ENCODE measurements around the gene CTRB1. TPM values are rescaled to one million over a fixed set of nuclear protein-coding genes. Genes with fewer than 3 reads are reported as not detected.

Gene CTRB1
- total and polyA plus RNA-seq, 2 of the 13 experiments (the other 11 are each of a cell fraction or from before 2014, with no cell fraction given), result not detected

DNA sequence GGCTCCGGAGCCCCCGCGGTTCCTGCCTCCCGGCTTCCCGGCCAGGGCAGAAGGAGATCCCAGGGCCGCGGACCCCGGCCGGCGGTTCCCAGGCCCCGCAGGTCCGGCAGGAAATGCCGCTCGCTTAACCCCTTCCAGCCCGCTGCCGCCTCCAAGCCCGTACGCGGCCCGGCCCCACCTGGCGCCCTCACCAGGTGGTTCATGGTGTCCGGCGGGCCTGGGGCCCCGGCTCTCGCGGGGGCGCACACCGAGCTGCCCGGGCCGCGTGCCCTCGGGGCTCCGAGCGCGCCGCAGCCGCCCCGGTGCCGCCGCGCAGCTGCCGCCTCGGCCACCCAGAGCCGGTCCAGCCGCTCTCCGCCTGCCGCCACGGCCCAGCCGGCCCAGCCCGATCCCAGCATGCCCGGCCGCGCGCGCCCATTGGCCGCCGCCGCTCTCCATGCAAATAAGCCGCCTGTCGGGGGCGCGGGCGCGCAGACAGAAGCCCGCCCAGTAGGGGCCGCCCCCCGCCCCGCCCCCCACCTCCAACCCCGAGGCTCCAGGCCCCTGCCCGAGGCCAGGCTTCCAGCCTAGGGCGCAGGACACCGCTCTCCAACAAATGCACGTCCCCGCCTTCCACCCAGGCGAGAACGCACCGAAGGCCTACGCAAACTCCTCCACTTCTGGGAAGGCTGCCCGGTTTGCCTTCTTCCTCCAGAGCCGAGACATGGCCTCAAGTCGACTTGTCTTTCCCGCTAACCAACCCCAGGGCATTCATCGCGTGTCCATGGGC, 32.7 kb downstream of the CTRB1 start, which contains the start of gene BCAR1 (continued):
- TF ChIP-seq ZNF775 (CRISPR knock-in tag; IDR thresholded peaks at IDR 0.05; ENCODE audit: borderline replicate concordance) (no peak), SP2 (CRISPR knock-in tag; IDR thresholded peaks at IDR 0.05) (no peak), ZNF713 (CRISPR knock-in tag; IDR thresholded peaks at IDR 0.05) (no peak; the same call in 1 of the 2 replicates), ZNF333 (CRISPR knock-in tag; IDR thresholded peaks at IDR 0.05; ENCODE audit: borderline replicate concordance) (no peak; the same call in 1 of the 2 replicates), KLF9 (CRISPR knock-in tag; IDR thresholded peaks at IDR 0.05; ENCODE audit: low read depth) (peak; percentile 67; the same call in 1 of the 2 replicates), CHD4 (IDR thresholded peaks at IDR 0.05; ENCODE audit: borderline replicate concordance, low read length) (no peak), ZBTB38 (CRISPR knock-in tag; IDR thresholded peaks at IDR 0.05) (no peak; the same call in 1 of the 2 replicates), ZNF317 (CRISPR knock-in tag; IDR thresholded peaks at IDR 0.05) (no peak), CREB1 (IDR thresholded peaks at IDR 0.05) (no peak), CREB1 (CRISPR knock-in tag; IDR thresholded peaks at IDR 0.05) (no peak), CBFB (CRISPR knock-in tag; IDR thresholded peaks at IDR 0.05) (peak; percentile 21; the same call in 1 of the 2 replicates), ZNF282 (IDR thresholded peaks at IDR 0.05; ENCODE audit: partially characterized antibody) (no peak), NKX3-1 (CRISPR knock-in tag; IDR thresholded peaks at IDR 0.05) (no peak; the same call in 1 of the 2 replicates)
- TF ChIP-seq, protein P1, sequence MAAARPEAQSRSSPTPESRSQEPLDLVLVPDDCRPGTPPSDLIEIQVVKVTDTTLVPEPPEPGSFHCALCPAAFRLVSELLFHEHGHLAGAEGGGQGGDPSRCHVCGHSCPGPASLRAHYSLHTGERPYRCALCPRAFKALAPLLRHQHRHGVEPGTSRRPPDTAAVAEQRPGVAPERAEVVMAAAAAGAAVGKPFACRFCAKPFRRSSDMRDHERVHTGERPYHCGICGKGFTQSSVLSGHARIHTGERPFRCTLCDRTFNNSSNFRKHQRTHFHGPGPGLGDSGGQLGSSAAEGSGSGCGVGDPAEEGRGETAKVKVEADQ (CRISPR knock-in tag; IDR thresholded peaks at IDR 0.05; ENCODE audit: borderline replicate concordance), result peak; percentile 23; the same call in 1 of the 2 replicates
- TF ChIP-seq, protein P2, sequence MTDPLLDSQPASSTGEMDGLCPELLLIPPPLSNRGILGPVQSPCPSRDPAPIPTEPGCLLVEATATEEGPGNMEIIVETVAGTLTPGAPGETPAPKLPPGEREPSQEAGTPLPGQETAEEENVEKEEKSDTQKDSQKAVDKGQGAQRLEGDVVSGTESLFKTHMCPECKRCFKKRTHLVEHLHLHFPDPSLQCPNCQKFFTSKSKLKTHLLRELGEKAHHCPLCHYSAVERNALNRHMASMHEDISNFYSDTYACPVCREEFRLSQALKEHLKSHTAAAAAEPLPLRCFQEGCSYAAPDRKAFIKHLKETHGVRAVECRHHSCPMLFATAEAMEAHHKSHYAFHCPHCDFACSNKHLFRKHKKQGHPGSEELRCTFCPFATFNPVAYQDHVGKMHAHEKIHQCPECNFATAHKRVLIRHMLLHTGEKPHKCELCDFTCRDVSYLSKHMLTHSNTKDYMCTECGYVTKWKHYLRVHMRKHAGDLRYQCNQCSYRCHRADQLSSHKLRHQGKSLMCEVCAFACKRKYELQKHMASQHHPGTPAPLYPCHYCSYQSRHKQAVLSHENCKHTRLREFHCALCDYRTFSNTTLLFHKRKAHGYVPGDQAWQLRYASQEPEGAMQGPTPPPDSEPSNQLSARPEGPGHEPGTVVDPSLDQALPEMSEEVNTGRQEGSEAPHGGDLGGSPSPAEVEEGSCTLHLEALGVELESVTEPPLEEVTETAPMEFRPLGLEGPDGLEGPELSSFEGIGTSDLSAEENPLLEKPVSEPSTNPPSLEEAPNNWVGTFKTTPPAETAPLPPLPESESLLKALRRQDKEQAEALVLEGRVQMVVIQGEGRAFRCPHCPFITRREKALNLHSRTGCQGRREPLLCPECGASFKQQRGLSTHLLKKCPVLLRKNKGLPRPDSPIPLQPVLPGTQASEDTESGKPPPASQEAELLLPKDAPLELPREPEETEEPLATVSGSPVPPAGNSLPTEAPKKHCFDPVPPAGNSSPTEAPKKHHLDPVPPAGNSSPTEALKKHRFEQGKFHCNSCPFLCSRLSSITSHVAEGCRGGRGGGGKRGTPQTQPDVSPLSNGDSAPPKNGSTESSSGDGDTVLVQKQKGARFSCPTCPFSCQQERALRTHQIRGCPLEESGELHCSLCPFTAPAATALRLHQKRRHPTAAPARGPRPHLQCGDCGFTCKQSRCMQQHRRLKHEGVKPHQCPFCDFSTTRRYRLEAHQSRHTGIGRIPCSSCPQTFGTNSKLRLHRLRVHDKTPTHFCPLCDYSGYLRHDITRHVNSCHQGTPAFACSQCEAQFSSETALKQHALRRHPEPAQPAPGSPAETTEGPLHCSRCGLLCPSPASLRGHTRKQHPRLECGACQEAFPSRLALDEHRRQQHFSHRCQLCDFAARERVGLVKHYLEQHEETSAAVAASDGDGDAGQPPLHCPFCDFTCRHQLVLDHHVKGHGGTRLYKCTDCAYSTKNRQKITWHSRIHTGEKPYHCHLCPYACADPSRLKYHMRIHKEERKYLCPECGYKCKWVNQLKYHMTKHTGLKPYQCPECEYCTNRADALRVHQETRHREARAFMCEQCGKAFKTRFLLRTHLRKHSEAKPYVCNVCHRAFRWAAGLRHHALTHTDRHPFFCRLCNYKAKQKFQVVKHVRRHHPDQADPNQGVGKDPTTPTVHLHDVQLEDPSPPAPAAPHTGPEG (CRISPR knock-in tag; IDR thresholded peaks at IDR 0.05), result no peak
- TF ChIP-seq, protein P3, sequence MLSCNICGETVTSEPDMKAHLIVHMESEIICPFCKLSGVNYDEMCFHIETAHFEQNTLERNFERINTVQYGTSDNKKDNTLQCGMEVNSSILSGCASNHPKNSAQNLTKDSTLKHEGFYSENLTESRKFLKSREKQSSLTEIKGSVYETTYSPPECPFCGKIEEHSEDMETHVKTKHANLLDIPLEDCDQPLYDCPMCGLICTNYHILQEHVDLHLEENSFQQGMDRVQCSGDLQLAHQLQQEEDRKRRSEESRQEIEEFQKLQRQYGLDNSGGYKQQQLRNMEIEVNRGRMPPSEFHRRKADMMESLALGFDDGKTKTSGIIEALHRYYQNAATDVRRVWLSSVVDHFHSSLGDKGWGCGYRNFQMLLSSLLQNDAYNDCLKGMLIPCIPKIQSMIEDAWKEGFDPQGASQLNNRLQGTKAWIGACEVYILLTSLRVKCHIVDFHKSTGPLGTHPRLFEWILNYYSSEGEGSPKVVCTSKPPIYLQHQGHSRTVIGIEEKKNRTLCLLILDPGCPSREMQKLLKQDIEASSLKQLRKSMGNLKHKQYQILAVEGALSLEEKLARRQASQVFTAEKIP (CRISPR knock-in tag; IDR thresholded peaks at IDR 0.05; ENCODE audit: borderline replicate concordance), result no peak
- TF ChIP-seq, protein P4, sequence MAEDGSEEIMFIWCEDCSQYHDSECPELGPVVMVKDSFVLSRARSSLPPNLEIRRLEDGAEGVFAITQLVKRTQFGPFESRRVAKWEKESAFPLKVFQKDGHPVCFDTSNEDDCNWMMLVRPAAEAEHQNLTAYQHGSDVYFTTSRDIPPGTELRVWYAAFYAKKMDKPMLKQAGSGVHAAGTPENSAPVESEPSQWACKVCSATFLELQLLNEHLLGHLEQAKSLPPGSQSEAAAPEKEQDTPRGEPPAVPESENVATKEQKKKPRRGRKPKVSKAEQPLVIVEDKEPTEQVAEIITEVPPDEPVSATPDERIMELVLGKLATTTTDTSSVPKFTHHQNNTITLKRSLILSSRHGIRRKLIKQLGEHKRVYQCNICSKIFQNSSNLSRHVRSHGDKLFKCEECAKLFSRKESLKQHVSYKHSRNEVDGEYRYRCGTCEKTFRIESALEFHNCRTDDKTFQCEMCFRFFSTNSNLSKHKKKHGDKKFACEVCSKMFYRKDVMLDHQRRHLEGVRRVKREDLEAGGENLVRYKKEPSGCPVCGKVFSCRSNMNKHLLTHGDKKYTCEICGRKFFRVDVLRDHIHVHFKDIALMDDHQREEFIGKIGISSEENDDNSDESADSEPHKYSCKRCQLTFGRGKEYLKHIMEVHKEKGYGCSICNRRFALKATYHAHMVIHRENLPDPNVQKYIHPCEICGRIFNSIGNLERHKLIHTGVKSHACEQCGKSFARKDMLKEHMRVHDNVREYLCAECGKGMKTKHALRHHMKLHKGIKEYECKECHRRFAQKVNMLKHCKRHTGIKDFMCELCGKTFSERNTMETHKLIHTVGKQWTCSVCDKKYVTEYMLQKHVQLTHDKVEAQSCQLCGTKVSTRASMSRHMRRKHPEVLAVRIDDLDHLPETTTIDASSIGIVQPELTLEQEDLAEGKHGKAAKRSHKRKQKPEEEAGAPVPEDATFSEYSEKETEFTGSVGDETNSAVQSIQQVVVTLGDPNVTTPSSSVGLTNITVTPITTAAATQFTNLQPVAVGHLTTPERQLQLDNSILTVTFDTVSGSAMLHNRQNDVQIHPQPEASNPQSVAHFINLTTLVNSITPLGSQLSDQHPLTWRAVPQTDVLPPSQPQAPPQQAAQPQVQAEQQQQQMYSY (CRISPR knock-in tag; IDR thresholded peaks at IDR 0.05), result 0 out of 2 replicates have a peak, but pooled peaks have one; percentile 13
